HepG2 (cell line): ENCODE data around the gene DSTN. TPM values are rescaled to one million over a fixed set of nuclear protein-coding genes. Genes with fewer than 3 reads are reported as not detected.

Source experiments
- HNRNPH1 ChIP-seq: fragments of 200-400 bp; formaldehyde crosslinking; optimal IDR thresholded peaks from 2 replicates; pipeline ENCODE3; 2017; ENCODE audit warnings: mild to moderate bottlenecking, low read depth, low read length
- KAT7 ChIP-seq: IDR thresholded peaks from 2 replicates; pipeline ENCODE4 v1.6.1; 2018; ENCODE audit warnings: borderline replicate concordance, missing compliant biosample characterization
- NFKB2 ChIP-seq: sonication (generic); formaldehyde crosslinking; IDR thresholded peaks from 2 replicates; pipeline ENCODE4 v1.4.0; 2020; ENCODE audit warnings: missing genetic modification reagents, borderline replicate concordance
- PPARG ChIP-seq: conservative IDR thresholded peaks from 2 replicates; pipeline ENCODE4 v1.6.1; 2016; ENCODE audit warnings: missing biosample characterization, missing genetic modification reagents
- RBAK ChIP-seq: sonication (generic); formaldehyde crosslinking; IDR thresholded peaks from 2 replicates; pipeline ENCODE4 v1.5.1; 2020; ENCODE audit warnings: mild to moderate bottlenecking, missing genetic modification reagents
- RFX5 ChIP-seq: IDR thresholded peaks from 2 replicates; pipeline ENCODE4 v1.6.1; 2011; ENCODE audit warnings: low read depth, low read length, improper control_type of control experiment
- ZBTB38 ChIP-seq: sonication (generic); formaldehyde crosslinking; IDR thresholded peaks from 2 replicates; pipeline ENCODE4 v1.5.1; 2020; ENCODE audit warnings: mild to moderate bottlenecking, missing genetic modification reagents
- ZNF619 ChIP-seq: sonication (generic); formaldehyde crosslinking; IDR thresholded peaks from 2 replicates; pipeline ENCODE4 v1.4.0; 2020; ENCODE audit warnings: mild to moderate bottlenecking, missing genetic modification reagents
- polyA plus RNA-seq, 8 experiments: library from polyadenylated mRNA; depleted of rRNA in 3 of 8; stranded (reverse) in 7 of 8; unstranded in 1 of 8; fragments of >200 nt; fragmentation: Illumina TruSeq in 4 of 8; extraction: Trizol in 4 of 8; gene quantifications; 2 replicates each; pipeline versions ENCODE4 v1.2.1 to v1.2.3, GENCODE V29; 2011 to 2016; ENCODE audit warnings: low read depth in 4 of 8, missing spikeins in 1 of 8, mixed read lengths in 1 of 8; ENCODE audit not compliant: insufficient read depth in 1 of 8
- total RNA-seq, 5 experiments: library from RNA; depleted of rRNA; stranded (reverse); fragments of >200 nt; fragmentation: Illumina TruSeq; extraction: Trizol; gene quantifications; 2 replicates each; pipeline ENCODE4 v1.2.3, GENCODE V29; 2016; ENCODE audit warnings: low read depth in 1 of 5
- TF ChIP-seq, protein P1 (sequence below): sonication (generic); formaldehyde crosslinking; conservative IDR thresholded peaks from 2 replicates; pipeline ENCODE4 v1.4.0; 2020; ENCODE audit warnings: mild to moderate bottlenecking, missing genetic modification reagents, moderate library complexity
- TF ChIP-seq, protein P2 (sequence below): sonication (generic); formaldehyde crosslinking; IDR thresholded peaks from 2 replicates; pipeline ENCODE4 v1.5.1; 2020; ENCODE audit warnings: missing genetic modification reagents, mild to moderate bottlenecking, borderline replicate concordance
- TF ChIP-seq, protein P3 (sequence below): IDR thresholded peaks from 2 replicates; pipeline ENCODE4 v1.6.1; 2018; ENCODE audit warnings: missing genetic modification reagents

DSTN gene
- total and polyA plus RNA-seq, 2 of the 13 experiments (the other 11 are each of a cell fraction or from before 2014, with no cell fraction given) = 27.6 to 106 TPM

DNA sequence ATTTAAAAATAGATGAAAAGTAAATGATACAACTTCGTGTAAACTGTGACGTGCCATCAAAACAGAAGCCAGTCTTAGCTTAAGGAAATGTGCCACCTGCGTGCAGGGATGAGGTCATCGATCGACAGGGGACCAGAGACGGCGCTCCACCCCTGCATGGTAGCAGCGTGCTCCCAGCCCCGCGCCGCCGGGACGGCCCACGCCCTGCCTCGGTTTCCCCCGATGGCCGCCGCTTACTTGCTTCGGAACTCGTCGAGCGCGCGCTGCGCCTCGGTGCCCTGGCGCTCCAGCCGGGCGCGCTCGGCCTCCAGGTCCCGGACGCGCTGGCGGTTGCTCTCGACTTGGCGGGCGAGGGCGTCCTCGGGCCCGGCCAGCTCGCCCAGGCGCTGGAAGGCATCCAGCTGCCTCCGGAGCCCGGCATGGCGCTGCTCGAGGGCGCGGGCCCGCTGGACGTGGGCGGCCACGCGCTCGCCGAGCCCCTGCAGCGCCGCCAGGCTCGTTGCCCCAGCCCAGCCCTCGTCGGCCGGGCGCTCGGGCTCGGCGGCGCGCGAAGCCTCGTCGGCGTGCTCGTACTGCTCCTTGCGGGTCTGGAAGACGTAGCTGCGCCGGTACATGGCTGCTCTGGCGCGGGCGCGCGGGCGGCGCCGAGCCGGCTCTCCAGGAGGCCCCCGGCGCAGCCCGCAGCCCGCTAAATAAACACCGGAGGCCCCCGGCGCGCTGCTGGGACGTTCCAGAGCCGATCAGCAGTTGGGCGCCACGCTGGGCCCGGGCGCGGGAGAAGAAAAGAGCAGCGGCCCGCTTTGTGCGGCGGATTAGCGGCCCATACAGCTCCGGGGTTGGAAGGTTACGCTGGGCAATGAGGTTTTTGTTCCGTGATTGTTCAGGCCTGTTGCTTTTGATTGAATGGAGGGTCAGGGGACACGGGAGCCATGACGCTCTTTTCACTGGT is 38.9 kb upstream of the DSTN start, which contains the start of gene BFSP1 (continued):
- TF ChIP-seq, protein P1, sequence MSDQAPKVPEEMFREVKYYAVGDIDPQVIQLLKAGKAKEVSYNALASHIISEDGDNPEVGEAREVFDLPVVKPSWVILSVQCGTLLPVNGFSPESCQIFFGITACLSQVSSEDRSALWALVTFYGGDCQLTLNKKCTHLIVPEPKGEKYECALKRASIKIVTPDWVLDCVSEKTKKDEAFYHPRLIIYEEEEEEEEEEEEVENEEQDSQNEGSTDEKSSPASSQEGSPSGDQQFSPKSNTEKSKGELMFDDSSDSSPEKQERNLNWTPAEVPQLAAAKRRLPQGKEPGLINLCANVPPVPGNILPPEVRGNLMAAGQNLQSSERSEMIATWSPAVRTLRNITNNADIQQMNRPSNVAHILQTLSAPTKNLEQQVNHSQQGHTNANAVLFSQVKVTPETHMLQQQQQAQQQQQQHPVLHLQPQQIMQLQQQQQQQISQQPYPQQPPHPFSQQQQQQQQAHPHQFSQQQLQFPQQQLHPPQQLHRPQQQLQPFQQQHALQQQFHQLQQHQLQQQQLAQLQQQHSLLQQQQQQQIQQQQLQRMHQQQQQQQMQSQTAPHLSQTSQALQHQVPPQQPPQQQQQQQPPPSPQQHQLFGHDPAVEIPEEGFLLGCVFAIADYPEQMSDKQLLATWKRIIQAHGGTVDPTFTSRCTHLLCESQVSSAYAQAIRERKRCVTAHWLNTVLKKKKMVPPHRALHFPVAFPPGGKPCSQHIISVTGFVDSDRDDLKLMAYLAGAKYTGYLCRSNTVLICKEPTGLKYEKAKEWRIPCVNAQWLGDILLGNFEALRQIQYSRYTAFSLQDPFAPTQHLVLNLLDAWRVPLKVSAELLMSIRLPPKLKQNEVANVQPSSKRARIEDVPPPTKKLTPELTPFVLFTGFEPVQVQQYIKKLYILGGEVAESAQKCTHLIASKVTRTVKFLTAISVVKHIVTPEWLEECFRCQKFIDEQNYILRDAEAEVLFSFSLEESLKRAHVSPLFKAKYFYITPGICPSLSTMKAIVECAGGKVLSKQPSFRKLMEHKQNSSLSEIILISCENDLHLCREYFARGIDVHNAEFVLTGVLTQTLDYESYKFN (CRISPR knock-in tag) = 0 out of 2 replicates have a peak, but pooled peaks have one; percentile 11
- TF ChIP-seq KAT7 (CRISPR knock-in tag) (no peak), RFX5 (no peak), HNRNPH1 (no peak), RBAK (no peak), ZBTB38 (CRISPR knock-in tag) (peak; percentile 65; the same call in 1 of the 2 replicates), PPARG (CRISPR knock-in tag) (0 out of 2 replicates have a peak, but pooled peaks have one; percentile 14), ZNF619 (CRISPR knock-in tag) (0 out of 2 replicates have a peak, but pooled peaks have one; percentile 73), NFKB2 (peak; percentile 60; the same call in 1 of the 2 replicates)
- TF ChIP-seq, protein P2, sequence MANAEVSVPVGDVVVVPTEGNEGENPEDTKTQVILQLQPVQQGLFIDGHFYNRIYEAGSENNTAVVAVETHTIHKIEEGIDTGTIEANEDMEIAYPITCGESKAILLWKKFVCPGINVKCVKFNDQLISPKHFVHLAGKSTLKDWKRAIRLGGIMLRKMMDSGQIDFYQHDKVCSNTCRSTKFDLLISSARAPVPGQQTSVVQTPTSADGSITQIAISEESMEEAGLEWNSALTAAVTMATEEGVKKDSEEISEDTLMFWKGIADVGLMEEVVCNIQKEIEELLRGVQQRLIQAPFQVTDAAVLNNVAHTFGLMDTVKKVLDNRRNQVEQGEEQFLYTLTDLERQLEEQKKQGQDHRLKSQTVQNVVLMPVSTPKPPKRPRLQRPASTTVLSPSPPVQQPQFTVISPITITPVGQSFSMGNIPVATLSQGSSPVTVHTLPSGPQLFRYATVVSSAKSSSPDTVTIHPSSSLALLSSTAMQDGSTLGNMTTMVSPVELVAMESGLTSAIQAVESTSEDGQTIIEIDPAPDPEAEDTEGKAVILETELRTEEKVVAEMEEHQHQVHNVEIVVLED (CRISPR knock-in tag) = peak; percentile 58; the same call in 1 of the 2 replicates
- TF ChIP-seq, protein P3, sequence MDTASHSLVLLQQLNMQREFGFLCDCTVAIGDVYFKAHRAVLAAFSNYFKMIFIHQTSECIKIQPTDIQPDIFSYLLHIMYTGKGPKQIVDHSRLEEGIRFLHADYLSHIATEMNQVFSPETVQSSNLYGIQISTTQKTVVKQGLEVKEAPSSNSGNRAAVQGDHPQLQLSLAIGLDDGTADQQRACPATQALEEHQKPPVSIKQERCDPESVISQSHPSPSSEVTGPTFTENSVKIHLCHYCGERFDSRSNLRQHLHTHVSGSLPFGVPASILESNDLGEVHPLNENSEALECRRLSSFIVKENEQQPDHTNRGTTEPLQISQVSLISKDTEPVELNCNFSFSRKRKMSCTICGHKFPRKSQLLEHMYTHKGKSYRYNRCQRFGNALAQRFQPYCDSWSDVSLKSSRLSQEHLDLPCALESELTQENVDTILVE (CRISPR knock-in tag) = peak; percentile 74; the same call in 1 of the 2 replicates
